D721Med (cell line): Measurements from ENCODE around the gene COBL.

Experiments
- DNase-seq: peaks from one replicate; pipeline ENCODE4 v3.0.0; 2011; ENCODE audit warnings: low spot score; ENCODE audit not compliant: insufficient read length
- FAIRE-seq: peaks from 2 replicates; lab custom pipeline; 2011; peaks lifted over from hg19 to GRCh38; lab: Jason Lieb, UNC
- CTCF ChIP-seq: IDR thresholded peaks from 2 replicates; pipeline ENCODE4 v1.5.1; 2012; ENCODE audit warnings: mild to moderate bottlenecking, control low read depth; ENCODE audit not compliant: insufficient read depth; ENCODE audit errors: missing control alignments

Gene COBL

DNA sequence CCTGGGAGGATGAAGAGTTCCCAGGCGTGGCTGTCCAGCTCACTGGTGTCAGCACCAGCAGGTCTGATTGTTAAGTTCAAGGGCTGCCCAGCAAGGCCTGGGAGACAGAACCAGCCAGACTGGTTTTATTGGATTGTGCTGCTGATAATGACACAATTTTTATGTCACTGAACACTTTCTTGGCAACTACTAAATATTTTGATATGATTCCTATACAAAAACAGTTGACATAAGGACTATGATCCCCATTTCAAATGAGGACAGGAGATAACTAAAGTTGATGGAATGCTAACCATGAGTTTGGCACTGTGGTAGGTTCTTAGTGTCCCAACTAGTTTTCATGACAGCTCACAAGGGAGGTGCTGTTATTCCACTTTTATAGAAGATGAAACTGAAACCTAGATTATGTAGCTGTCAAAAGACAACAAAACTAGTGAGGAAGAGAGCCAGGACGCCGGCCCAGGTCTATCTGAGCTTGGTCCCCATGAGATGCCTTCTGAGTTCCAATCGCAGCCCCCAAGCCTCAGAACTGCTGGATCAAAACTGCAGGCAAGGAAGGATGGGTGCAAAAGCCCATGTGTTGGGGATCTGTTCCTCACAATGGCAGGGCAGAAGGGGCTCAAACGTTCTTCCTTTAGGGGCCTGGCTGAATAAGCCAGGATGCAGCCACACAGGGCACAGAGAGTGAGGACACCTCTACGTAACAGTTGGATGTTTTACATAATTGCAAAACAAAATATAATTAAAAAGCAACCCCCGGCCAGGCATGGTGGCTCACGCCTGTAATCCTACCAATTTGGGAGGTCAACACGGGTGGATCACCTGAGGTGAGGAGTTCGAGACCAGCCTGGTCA lies 52.8 kb downstream of the COBL start:
- FAIRE-seq = no peak
- no peak for TF ChIP-seq CTCF
- no peak for DNase-seq

- no peak for FAIRE-seq
- DNase-seq = no peak
- TF ChIP-seq CTCF = no peak
These were observed 53.6 kb downstream of the COBL start for GRCh38 chr7:51262796-51263531.

DNA sequence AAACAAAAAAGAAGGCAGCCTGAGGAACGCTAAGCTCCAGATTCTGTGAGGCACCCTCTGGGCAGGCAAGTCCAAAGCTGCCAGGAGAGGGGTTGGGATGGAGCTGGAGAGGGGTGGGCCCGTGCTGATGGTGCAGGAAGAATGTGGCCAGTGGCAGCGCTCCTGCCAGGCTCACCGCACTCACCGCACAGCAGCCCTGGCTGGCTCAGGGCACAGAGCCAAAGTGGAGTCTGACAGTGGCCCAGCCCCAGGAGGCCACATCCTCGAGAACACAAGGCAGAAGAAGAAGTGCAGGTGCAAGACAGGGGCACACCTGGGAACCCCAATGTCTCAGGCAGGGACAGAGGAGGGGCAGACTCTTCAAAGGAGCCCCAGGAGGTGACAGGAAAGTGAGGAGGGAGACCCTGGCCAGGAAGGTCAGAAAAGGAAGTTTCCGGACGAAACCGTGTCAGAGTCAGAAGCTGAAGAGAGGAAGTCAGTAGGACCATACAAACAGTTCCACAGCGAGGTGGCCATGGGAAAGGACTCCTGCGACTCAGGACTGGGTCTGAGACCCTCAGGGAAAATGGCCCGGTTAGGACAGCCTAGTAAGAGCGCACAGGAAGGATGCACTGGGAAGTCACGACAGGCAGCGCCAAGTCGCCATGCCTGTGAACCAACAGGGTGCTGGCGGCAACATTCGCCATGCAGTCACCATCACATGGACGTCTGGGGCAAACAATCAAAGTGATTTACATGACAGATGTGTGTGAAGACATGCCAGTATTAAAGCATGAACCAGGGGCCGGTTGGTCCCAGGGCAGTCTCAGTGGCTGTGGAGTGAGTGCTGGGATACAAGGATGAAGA lies 54.4 kb downstream of the COBL start:
- FAIRE-seq (no peak), DNase-seq (no peak)
- TF ChIP-seq CTCF = no peak

DNA sequence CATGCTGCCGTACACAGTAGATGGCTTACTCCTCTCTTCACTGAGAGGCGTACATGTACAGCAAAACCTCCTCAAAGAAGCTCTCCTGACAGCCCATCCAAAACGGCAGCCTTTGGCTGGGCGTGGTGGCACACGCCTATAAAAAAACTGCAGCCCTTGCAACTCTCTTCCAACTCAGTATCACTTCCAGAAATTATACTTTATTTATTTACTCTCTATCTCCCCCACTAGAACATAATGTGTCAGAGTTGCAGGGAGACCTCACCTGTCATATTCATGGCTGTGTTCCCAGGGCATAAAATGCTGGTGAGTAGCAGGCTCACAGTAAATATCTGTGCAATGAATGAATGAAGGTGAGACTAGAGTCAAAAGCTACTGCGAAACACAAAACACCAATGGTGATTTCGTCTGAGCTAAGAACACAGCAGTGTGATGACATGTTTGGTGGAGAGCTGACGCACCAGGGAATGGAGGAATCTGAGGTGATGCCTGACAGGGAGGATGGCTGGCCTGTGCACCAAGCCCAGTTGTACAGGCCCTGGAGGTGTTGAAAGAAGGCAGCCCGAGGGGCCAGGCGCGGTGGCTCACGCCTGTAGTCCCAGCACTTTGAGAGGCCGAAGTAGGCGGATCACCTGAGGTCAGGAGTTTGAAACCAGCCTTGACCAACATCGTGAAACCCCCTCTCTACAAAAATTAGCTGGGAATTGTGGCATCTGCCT lies 55.3 kb downstream of the COBL start:
- DNase-seq (no peak), FAIRE-seq (no peak)
- TF ChIP-seq CTCF = no peak

DNA sequence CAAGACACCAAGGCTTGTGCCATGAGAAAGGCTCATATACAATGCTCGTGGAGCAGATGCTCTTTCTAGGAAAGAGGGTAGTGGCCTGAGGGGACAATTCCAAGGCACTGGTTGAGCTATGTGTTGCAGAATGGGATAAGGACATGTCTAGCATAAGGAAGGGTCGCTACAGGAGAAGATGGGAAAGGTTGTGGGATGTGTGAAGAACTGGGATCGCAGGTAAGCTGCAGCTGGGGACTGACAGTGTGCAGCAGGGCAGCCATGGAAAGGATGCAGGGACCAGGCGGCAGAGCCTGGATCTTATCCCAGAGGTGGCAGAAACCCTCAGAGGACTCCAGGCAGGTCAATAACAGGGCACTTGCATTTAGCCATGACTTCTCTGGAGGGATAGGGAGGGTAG lies 56.1 kb downstream of the COBL start:
- no peak for TF ChIP-seq CTCF
- DNase-seq = no peak
- no peak for FAIRE-seq

DNA sequence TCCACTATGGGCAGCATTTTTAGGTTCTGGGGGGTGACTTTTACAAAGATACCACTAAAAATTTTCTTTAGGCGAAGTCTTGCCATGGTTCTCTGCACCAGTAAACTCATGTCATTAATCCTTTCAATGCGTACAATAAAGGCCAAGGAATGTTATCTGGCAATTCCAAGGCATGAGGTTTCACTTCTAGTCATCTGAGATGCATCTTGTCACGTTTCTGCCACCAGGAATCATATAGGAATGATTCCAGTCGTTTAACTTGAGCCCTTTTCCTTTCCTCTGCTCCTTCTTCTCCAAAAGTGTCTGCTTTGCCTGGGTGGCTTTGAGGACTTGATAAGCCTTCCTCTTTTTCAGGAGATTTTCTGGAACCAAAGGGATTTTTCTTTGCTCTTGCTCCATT lies 56.8 kb downstream of the COBL start:
- FAIRE-seq (no peak), DNase-seq (no peak)
- TF ChIP-seq CTCF = no peak
